DOHH2 (cell line): ENCODE measurements around the gene ABCA9.

Source experiments
- EZH2phosphoT487 ChIP-seq: fragments of 200-600 bp; sonication (generic); IDR thresholded peaks from 2 replicates; pipeline ENCODE4 v1.6.1; 2017; ENCODE audit warnings: borderline replicate concordance, mild to moderate bottlenecking, antibody characterized with exemption, low read length, moderate library complexity, mixed read lengths
- TF ChIP-seq, protein P1 (sequence below): fragments of 200-600 bp; sonication (generic); IDR thresholded peaks from one replicate; pipeline ENCODE4 v1.5.1; 2014; ENCODE audit warnings: antibody characterized with exemption, mild to moderate bottlenecking, low read depth, low read length; ENCODE audit not compliant: poor library complexity, severe bottlenecking

DNA sequence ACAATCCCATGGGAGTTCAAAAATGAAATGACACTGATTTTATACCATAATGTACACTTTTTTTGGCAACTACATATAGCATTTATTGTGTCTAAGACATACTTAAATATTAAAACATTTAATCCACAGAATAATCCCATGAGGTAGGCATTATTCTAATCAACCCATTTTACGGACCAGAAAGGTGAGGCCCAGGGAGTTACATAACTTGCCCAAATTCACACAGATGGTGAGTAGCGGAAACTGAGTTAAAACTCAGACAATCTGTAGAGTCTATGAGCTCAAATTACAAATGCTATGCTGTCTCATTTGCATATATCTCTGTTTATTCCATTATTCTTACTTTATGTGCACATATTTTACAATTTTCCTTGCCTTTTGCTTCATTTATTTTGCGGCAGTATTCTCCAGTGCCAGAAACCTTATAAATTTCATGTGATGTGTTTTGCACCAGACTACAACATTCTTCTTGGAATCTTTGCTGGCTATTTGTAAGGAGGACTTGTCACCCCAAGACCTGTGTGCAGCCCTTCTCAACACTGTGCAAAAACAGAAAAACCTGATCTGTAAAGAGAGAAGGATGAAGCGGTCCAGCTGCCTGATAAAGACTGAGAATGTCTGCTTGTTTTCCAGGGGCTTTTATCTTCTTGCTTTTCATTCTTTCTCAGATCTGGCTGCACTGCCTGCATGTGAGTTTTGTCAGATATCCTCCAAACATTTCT, 2.3 kb upstream of the ABCA9 start:
- TF ChIP-seq, protein P1, sequence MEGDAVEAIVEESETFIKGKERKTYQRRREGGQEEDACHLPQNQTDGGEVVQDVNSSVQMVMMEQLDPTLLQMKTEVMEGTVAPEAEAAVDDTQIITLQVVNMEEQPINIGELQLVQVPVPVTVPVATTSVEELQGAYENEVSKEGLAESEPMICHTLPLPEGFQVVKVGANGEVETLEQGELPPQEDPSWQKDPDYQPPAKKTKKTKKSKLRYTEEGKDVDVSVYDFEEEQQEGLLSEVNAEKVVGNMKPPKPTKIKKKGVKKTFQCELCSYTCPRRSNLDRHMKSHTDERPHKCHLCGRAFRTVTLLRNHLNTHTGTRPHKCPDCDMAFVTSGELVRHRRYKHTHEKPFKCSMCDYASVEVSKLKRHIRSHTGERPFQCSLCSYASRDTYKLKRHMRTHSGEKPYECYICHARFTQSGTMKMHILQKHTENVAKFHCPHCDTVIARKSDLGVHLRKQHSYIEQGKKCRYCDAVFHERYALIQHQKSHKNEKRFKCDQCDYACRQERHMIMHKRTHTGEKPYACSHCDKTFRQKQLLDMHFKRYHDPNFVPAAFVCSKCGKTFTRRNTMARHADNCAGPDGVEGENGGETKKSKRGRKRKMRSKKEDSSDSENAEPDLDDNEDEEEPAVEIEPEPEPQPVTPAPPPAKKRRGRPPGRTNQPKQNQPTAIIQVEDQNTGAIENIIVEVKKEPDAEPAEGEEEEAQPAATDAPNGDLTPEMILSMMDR = no peak
- TF ChIP-seq EZH2phosphoT487 = no peak
